Activated CD8-positive, alpha-beta T cell treated with anti-CD3 and anti-CD28 coated beads for 36 hours (primary cell): ENCODE results near the gene PCDH9. TPM values are rescaled to one million over a fixed set of nuclear protein-coding genes. Genes with fewer than 3 reads are reported as not detected.

Experiments used
- ATAC-seq: fragments of 200-7000 bp; cut with Tn5 transposase; one replicate; pipeline ENCODE4 v1.10.0; 2021; ENCODE audit warnings: mild to moderate bottlenecking, moderate library complexity
- CTCF ChIA-PET: fragments of 350-600 bp; sonication (Branson Sonifier 250); formaldehyde crosslinking; loops from one replicate; lab custom pipeline; 2021; ENCODE audit warnings: antibody characterized with exemption; lab: Charles Lee
- POLR2A ChIA-PET: fragments of 350-600 bp; sonication (Branson Sonifier 250); formaldehyde crosslinking; loops from one replicate; lab custom pipeline; 2021; ENCODE audit warnings: antibody characterized with exemption; lab: Charles Lee
- DNase-seq: peaks from one replicate; pipeline ENCODE4 v3.0.0-alpha.2; 2020
- H3K27ac Mint-ChIP-seq: one replicate; pipeline ENCODE4 v1.8.0; 2021; ENCODE audit warnings: mild to moderate bottlenecking, mixed read lengths
- H3K27me3 Mint-ChIP-seq: one replicate; pipeline ENCODE4 v1.8.0; 2021; ENCODE audit warnings: mixed read lengths
- H3K36me3 Mint-ChIP-seq: one replicate; pipeline ENCODE4 v1.8.0; 2021; ENCODE audit warnings: low read depth, mixed read lengths
- H3K4me1 Mint-ChIP-seq: one replicate; pipeline ENCODE4 v1.8.0; 2021; ENCODE audit warnings: low read depth, mixed read lengths
- H3K4me3 Mint-ChIP-seq: one replicate; pipeline ENCODE4 v1.8.0; 2021; ENCODE audit warnings: mild to moderate bottlenecking, moderate library complexity, mixed read lengths
- H3K9me3 Mint-ChIP-seq: one replicate; pipeline ENCODE4 v1.8.0; 2021; ENCODE audit warnings: mixed read lengths
- CTCF ChIP-seq: fragments of 200-600 bp; IDR thresholded peaks from one replicate; pipeline ENCODE4 v1.8.0; 2022; ENCODE audit warnings: antibody characterized with exemption, mild to moderate bottlenecking
- intact Hi-C: fragments of 100-400 bp; cut with micrococcal nuclease; formaldehyde crosslinking; loops from one replicate; pipeline ENCODE4 v1.10.0; 2022
- total RNA-seq, 2 experiments: library from RNA; stranded (reverse); gene quantifications; one replicate each; pipeline ENCODE4 v1.2.3, GENCODE V29; 2021

Gene PCDH9
- total RNA-seq, 2 experiments from 2014 or later: 0.04 to 0.14 TPM

DNA sequence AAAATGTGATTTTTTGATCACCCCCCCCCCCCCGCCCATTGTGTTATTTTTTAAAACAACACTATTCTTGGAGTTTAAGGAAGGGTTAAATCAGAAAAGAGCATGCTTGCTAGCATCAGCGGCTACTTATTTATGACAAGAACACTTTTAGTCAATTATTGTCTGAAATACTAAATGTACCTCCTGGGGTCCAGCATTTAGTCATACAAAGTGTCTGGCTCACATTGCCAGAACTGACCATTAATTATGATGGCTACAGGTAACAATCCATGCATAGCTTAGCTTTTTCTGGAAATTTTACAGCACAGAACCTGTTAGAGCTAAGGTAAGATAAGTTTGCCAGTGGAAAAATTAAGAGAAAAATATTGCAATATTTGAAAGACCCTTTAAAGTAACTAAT, 90.1 kb downstream of the PCDH9 start:
- ATAC-seq (no peak), DNase-seq (no peak)
- no peak overlapping the region for H3K27ac Mint-ChIP-seq
- H3K9me3 Mint-ChIP-seq: no peaks in the 10 kb centered on the region
- ChIA-PET CTCF (no interaction called here), POLR2A (no interaction called here)
- intact Hi-C loops: no loop called here
- no peaks in the 10 kb centered on the region for H3K4me1 Mint-ChIP-seq
- no peaks in the 10 kb centered on the region for H3K36me3 Mint-ChIP-seq
- no peak overlapping the region for H3K4me3 Mint-ChIP-seq
- TF ChIP-seq CTCF: no peak
- H3K27me3 Mint-ChIP-seq: no peaks in the 10 kb centered on the region

- ATAC-seq (no peak), DNase-seq (no peak)
- ChIA-PET POLR2A (no interaction called here), CTCF (no interaction called here)
- Mint-ChIP-seq H3K4me1 (no peaks in the 10 kb centered on the region), H3K36me3 (no peaks in the 10 kb centered on the region), H3K4me3 (no peak overlapping the region), H3K27ac (no peak overlapping the region), H3K9me3 (no peaks in the 10 kb centered on the region), H3K27me3 (no peaks in the 10 kb centered on the region)
- no peak for TF ChIP-seq CTCF
- intact Hi-C loops: no loop called here
Observed at GRCh38 chr13:67139551-67139950, 90.6 kb downstream of the PCDH9 start.

DNA sequence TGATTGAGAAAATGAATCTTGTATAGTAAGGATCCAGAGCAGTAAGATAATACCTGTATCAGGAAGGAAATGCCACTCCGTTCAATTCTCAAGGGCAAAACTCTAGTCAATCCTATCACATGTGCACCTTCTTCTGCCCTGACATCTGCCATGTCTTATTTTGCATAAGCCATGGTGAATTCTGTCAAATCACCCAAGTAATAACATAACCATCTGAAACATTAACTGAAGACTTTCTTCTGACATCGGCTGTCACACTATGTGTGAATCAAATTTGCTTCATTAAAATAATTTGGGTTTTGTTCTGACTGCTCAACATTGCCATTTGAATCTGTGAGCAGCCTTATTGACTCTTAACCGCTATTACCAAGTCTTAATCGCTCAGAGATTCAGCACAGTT, 91.2 kb downstream of the PCDH9 start:
- no peaks in the 10 kb centered on the region for H3K36me3 Mint-ChIP-seq

DNA sequence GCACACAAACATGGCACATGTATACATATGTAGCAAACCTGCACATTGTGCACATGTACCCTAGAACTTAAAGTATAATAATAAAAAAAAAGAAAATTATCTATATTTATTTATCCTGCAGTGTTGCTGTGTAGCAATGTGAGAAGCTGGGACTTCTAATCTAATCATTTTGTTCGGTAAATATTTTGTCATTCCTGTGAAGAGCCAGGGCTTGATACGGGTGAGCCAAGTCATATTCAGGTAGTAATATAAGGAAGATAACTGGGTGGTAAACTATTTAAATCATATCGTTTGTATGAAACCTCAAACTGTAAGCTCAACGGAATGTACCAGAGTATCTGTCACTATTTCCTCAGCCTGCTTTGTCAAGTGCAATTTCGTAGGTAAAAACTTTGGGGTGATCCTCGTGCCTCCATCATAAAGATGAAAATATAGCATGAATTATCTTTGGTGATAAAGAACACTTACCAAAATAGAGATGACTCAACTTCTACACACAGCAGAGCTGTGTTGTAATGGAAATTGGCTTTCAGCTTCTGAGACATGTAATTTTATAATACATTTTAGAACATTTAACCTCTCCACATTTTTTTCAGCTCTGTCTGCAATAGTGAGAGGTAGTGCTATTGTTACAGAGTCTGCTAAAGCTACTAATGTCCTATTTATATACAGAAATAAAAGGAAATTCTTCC, 92.9 kb downstream of the PCDH9 start:
- Mint-ChIP-seq H3K4me1 (no peaks in the 10 kb centered on the region), H3K36me3 (no peaks in the 10 kb centered on the region), H3K4me3 (no peak overlapping the region), H3K27me3 (no peaks in the 10 kb centered on the region), H3K9me3 (no peaks in the 10 kb centered on the region), H3K27ac (no peak overlapping the region)
- ChIA-PET CTCF (no interaction called here), POLR2A (no interaction called here)
- ATAC-seq (no peak), DNase-seq (no peak)
- TF ChIP-seq CTCF: no peak
- intact Hi-C loops: no loop called here

More for the DNA sequence above, 91.2 kb downstream of the PCDH9 start:
- TF ChIP-seq CTCF: no peak
- H3K4me3 Mint-ChIP-seq: no peak overlapping the region
- DNase-seq: no peak
- H3K9me3 Mint-ChIP-seq: no peaks in the 10 kb centered on the region
- H3K4me1 Mint-ChIP-seq: no peaks in the 10 kb centered on the region
- no peaks in the 10 kb centered on the region for H3K27me3 Mint-ChIP-seq
- CTCF ChIA-PET: no interaction called here
- H3K27ac Mint-ChIP-seq: no peak overlapping the region
- POLR2A ChIA-PET: no interaction called here
- intact Hi-C loops: no loop called here
- ATAC-seq: no peak

- no peaks in the 10 kb centered on the region for H3K27me3 Mint-ChIP-seq
- H3K9me3 Mint-ChIP-seq: no peaks in the 10 kb centered on the region
- intact Hi-C loops: no loop called here
- H3K36me3 Mint-ChIP-seq: no peaks in the 10 kb centered on the region
- ATAC-seq (no peak), DNase-seq (no peak)
- no peaks in the 10 kb centered on the region for H3K4me1 Mint-ChIP-seq
- POLR2A ChIA-PET: no interaction called here
- H3K27ac Mint-ChIP-seq: no peak overlapping the region
- no peak overlapping the region for H3K4me3 Mint-ChIP-seq
- CTCF ChIA-PET: no interaction called here
- TF ChIP-seq CTCF: no peak
Observed at GRCh38 chr13:67136157-67136556, 94.0 kb downstream of the PCDH9 start.
